Measurements from ENCODE around the gene DYNC1I1. TPM values are rescaled to one million over a fixed set of nuclear protein-coding genes. Genes with fewer than 3 reads are reported as not detected.

DYNC1I1 gene
- total and polyA plus RNA-seq, 2 of the 13 experiments (the other 11 are each of a cell fraction or from before 2014, with no cell fraction given), result not detected

GRCh38 chr7:95925971-95926370 lies 153.6 kb downstream of the DYNC1I1 start:
- CTCF ChIA-PET (ENCODE audit: low intra/inter-chr PET ratio, low total read pairs), result no interaction called here
- no peak overlapping the region for H3K27ac ChIP-seq (ENCODE audit: extremely low read length, insufficient read depth, low read length)
- no peak overlapping the region for H3K4me2 ChIP-seq (ENCODE audit: low read depth, low read length)
- 0 out of 5 replicates have a peak, but pooled peaks cover 0 to 8% of the 10 kb centered on the region in 2 experiments for H3K27me3 ChIP-seq (ENCODE audit: control insufficient read depth in 1 of 2, insufficient read depth in 2 of 2, low read length in 2 of 2)
- ATAC-seq, result no peak
- H3K4me1 ChIP-seq (ENCODE audit: insufficient read depth, low read length), result no peaks in the 10 kb centered on the region
- no peaks in the 10 kb centered on the region for H3K36me3 ChIP-seq (replicated peaks in 1 of 2; ENCODE audit: control insufficient read depth in 1 of 2, insufficient read depth in 2 of 2, low read length in 2 of 2)
- no peaks in the 10 kb centered on the region for H4K20me1 ChIP-seq (ENCODE audit: insufficient read depth, low read length)
- intact Hi-C loops (cut with micrococcal nuclease; ENCODE audit: unreplicated experiment), result no loop called here
- no peak for FAIRE-seq
- in situ Hi-C loops (cut with HindIII; ENCODE audit: extremely low pct_ligation_motif_present, low pct_unique_long_range_greater_than_20kb), result no loop called here
- H3K4me3 ChIP-seq (replicated peaks in 1 of 3; ENCODE audit: insufficient read depth in 1 of 3, low read depth in 2 of 3, low read length in 3 of 3), result no peak overlapping the region
- BruUV-seq (replicated peaks), result no TSS peak
- no peaks in the 10 kb centered on the region for H3K9me3 ChIP-seq (ENCODE audit: low read length)
- H3K9ac ChIP-seq (ENCODE audit: insufficient read depth, low read depth, low read length), result no peak overlapping the region
- no peak for DNase-seq (ENCODE audit: low spot score)
- H2AFZ ChIP-seq (ENCODE audit: low read length), result no peak overlapping the region
- POLR2A ChIA-PET, result no interaction called here
- no peaks in the 10 kb centered on the region for H3K79me2 ChIP-seq (ENCODE audit: insufficient read depth, low read length)
- TF ChIP-seq NFRKB (IDR thresholded peaks at IDR 0.05) (no peak), ZNF660 (CRISPR knock-in tag; IDR thresholded peaks at IDR 0.05; ENCODE audit: borderline replicate concordance, low read depth) (no peak), ZNF644 (CRISPR knock-in tag; IDR thresholded peaks at IDR 0.05; ENCODE audit: low read depth) (no peak), HNRNPUL1 (IDR thresholded peaks at IDR 0.05; ENCODE audit: low read depth, low read length) (no peak), NCOA5 (CRISPR knock-in tag; IDR thresholded peaks at IDR 0.05) (no peak), FOXO4 (CRISPR knock-in tag; conservative IDR thresholded peaks at IDR 0.05) (no peak), NFAT5 (CRISPR knock-in tag; IDR thresholded peaks at IDR 0.05) (no peak), CBX1 (IDR thresholded peaks at IDR 0.05; ENCODE audit: low read depth) (no peak), ZNF225 (CRISPR knock-in tag; IDR thresholded peaks at IDR 0.05) (no peak), ZNF746 (CRISPR knock-in tag; IDR thresholded peaks at IDR 0.05) (no peak), THYN1 (CRISPR knock-in tag; IDR thresholded peaks at IDR 0.05; ENCODE audit: borderline replicate concordance, low read depth) (no peak), ESRRA (CRISPR knock-in tag; IDR thresholded peaks at IDR 0.05; ENCODE audit: low read depth) (no peak), ZNF83 (CRISPR knock-in tag; IDR thresholded peaks at IDR 0.05; ENCODE audit: borderline replicate concordance) (no peak), ZBTB34 (CRISPR knock-in tag; IDR thresholded peaks at IDR 0.05) (no peak), CTCF (CRISPR knock-in tag; IDR thresholded peaks at IDR 0.05) (no peak), ETV6 (CRISPR knock-in tag; conservative IDR thresholded peaks at IDR 0.05) (no peak), MBNL3 (CRISPR knock-in tag; conservative IDR thresholded peaks at IDR 0.05) (no peak)

All from HepG2 (cell line).